Mesendoderm (in vitro differentiated cells): ENCODE data around the gene GPR45.

ENCODE experiments used
- DNase-seq: peaks from one replicate; pipeline ENCODE4 v3.0.0; 2013
- H2AK5ac ChIP-seq: 2 replicates; pipeline ENCODE4 v1.6.1; 2013; ENCODE audit warnings: low read length, inconsistent platforms
- H2BK120ac ChIP-seq: 2 replicates; pipeline ENCODE4 v1.6.1; 2013; ENCODE audit warnings: low read depth, mild to moderate bottlenecking, low read length, moderate library complexity, mixed read lengths
- H2BK15ac ChIP-seq: replicated peaks from 2 replicates; pipeline ENCODE4 v1.6.1; 2013; ENCODE audit warnings: low read depth, mild to moderate bottlenecking, moderate library complexity
- H2BK5ac ChIP-seq: 2 replicates; pipeline ENCODE4 v1.6.1; 2013; ENCODE audit warnings: low read length, inconsistent platforms
- H3K18ac ChIP-seq: 2 replicates; pipeline ENCODE4 v1.6.1; 2013; ENCODE audit warnings: mild to moderate bottlenecking, low read length, mixed read lengths
- H3K23ac ChIP-seq: one replicate; pipeline ENCODE4 v1.6.1; 2013; ENCODE audit warnings: low read length
- H3K27ac ChIP-seq: 2 replicates; pipeline ENCODE4 v1.5.1; 2013; ENCODE audit warnings: low read depth, mild to moderate bottlenecking, inconsistent platforms, low read length, moderate library complexity
- H3K27me3 ChIP-seq: 2 replicates; pipeline ENCODE4 v1.6.1; 2013; ENCODE audit warnings: low read length, control low read depth, mild to moderate bottlenecking, inconsistent platforms; ENCODE audit not compliant: insufficient read depth, poor library complexity
- H3K36me3 ChIP-seq: 2 replicates; pipeline ENCODE4 v1.6.1; 2013; ENCODE audit warnings: low read length, inconsistent platforms; ENCODE audit not compliant: control insufficient read depth, insufficient read depth
- H3K4ac ChIP-seq: one replicate; pipeline ENCODE4 v1.6.1; 2013; ENCODE audit warnings: low read depth, mild to moderate bottlenecking, low read length, moderate library complexity
- H3K4me1 ChIP-seq: 2 replicates; pipeline ENCODE4 v1.6.1; 2013; ENCODE audit warnings: low read depth, low read length, inconsistent platforms; ENCODE audit not compliant: control insufficient read depth
- H3K4me2 ChIP-seq: 2 replicates; pipeline ENCODE4 v1.6.1; 2013; ENCODE audit warnings: low read length
- H3K4me3 ChIP-seq: 2 replicates; pipeline ENCODE4 v1.5.1; 2013; ENCODE audit warnings: mild to moderate bottlenecking, low read length
- H3K56ac ChIP-seq: one replicate; pipeline ENCODE4 v1.6.1; 2013; ENCODE audit warnings: low read length
- H3K79me1 ChIP-seq: 2 replicates; pipeline ENCODE4 v1.6.1; 2013; ENCODE audit warnings: low read length, inconsistent platforms
- H3K79me2 ChIP-seq: 2 replicates; pipeline ENCODE4 v1.6.1; 2013; ENCODE audit warnings: mild to moderate bottlenecking, low read length; ENCODE audit not compliant: control insufficient read depth, insufficient read depth
- H3K9ac ChIP-seq: 2 replicates; pipeline ENCODE4 v1.6.1; 2013; ENCODE audit warnings: low read length, inconsistent platforms
- H4K5ac ChIP-seq: one replicate; pipeline ENCODE4 v1.6.1; 2013; ENCODE audit warnings: low read length
- H4K8ac ChIP-seq: one replicate; pipeline ENCODE4 v1.6.1; 2013; ENCODE audit warnings: low read depth, mild to moderate bottlenecking, control low read depth, low read length, moderate library complexity
- WGBS: extraction: QIAGEN DNeasy Blood & Tissue Kit; methylation state at CpG from one replicate; pipeline ENCODE4 v1.1.7; 2013; ENCODE audit warnings: low lambda C conversion rate, missing lambda C conversion rate; ENCODE audit not compliant: insufficient coverage; ENCODE audit errors: extremely low coverage; 5-methylcytosine and 5-hydroxymethylcytosine counted together

The GPR45 gene

GRCh38 chr2:105224444-105224843, 17.1 kb upstream of the GPR45 start:
- H2AK5ac ChIP-seq: no peak overlapping the region
- no peak overlapping the region for H3K4ac ChIP-seq
- no peak overlapping the region for H3K18ac ChIP-seq
- H3K9ac ChIP-seq: no peak overlapping the region
- no peak overlapping the region for H3K4me3 ChIP-seq
- no peak overlapping the region for H2BK5ac ChIP-seq
- H3K27ac ChIP-seq: no peak overlapping the region
- H2BK15ac ChIP-seq: no peak overlapping the region
- no peak overlapping the region for H3K23ac ChIP-seq
- no peak overlapping the region for H3K4me2 ChIP-seq
- no peaks in the 10 kb centered on the region for H3K79me1 ChIP-seq
- no peaks in the 10 kb centered on the region for H3K27me3 ChIP-seq
- no peaks in the 10 kb centered on the region for H3K4me1 ChIP-seq
- H3K36me3 ChIP-seq: no peaks in the 10 kb centered on the region
- DNase-seq: peak; percentile 27
- no peak overlapping the region for H4K8ac ChIP-seq
- H3K79me2 ChIP-seq: no peaks in the 10 kb centered on the region
- H4K5ac ChIP-seq: no peak overlapping the region
- no peak overlapping the region for H3K56ac ChIP-seq
- no CpG with 5 or more reads among the region's 9 CpGs for WGBS
- no peak overlapping the region for H2BK120ac ChIP-seq

GRCh38 chr2:105231232-105231619, 10.3 kb upstream of the GPR45 start:
- Histone ChIP-seq H3K4me3 (no peak overlapping the region), H2AK5ac (no peak overlapping the region), H3K4me1 (no peaks in the 10 kb centered on the region), H3K36me3 (no peaks in the 10 kb centered on the region), H3K4me2 (no peak overlapping the region), H4K5ac (no peak overlapping the region), H3K56ac (no peak overlapping the region), H3K27ac (no peak overlapping the region), H3K27me3 (no peaks in the 10 kb centered on the region), H3K79me1 (no peaks in the 10 kb centered on the region), H3K4ac (no peak overlapping the region), H2BK15ac (no peak overlapping the region), H2BK120ac (no peak overlapping the region), H3K79me2 (no peaks in the 10 kb centered on the region), H4K8ac (no peak overlapping the region), H3K9ac (no peak overlapping the region), H2BK5ac (no peak overlapping the region), H3K18ac (no peak overlapping the region), H3K23ac (no peak overlapping the region)
- no peak for DNase-seq
- WGBS: no CpG with 5 or more reads among the region's 3 CpGs

GRCh38 chr2:105235388-105236059, 6.0 kb upstream of the GPR45 start:
- DNase-seq: peak; percentile 93
- H3K56ac ChIP-seq: no peak overlapping the region
- no peaks in the 10 kb centered on the region for H3K79me2 ChIP-seq
- no peak overlapping the region for H3K4me3 ChIP-seq
- WGBS: no CpG with 5 or more reads among the region's 12 CpGs
- H3K27me3 ChIP-seq: no peaks in the 10 kb centered on the region
- H3K23ac ChIP-seq: no peak overlapping the region
- H3K36me3 ChIP-seq: no peaks in the 10 kb centered on the region
- no peak overlapping the region for H4K8ac ChIP-seq
- H3K79me1 ChIP-seq: no peaks in the 10 kb centered on the region
- H3K9ac ChIP-seq: no peak overlapping the region
- H3K27ac ChIP-seq: no peak overlapping the region
- H4K5ac ChIP-seq: no peak overlapping the region
- H2BK5ac ChIP-seq: no peak overlapping the region
- H3K4me2 ChIP-seq: no peak overlapping the region
- no peak overlapping the region for H2BK15ac ChIP-seq
- no peak overlapping the region for H2BK120ac ChIP-seq
- H3K18ac ChIP-seq: no peak overlapping the region
- H3K4me1 ChIP-seq: no peaks in the 10 kb centered on the region
- H2AK5ac ChIP-seq: no peak overlapping the region
- no peak overlapping the region for H3K4ac ChIP-seq

GRCh38 chr2:105236060-105236424, 5.5 kb upstream of the GPR45 start:
- H3K56ac ChIP-seq: no peak overlapping the region
- H3K9ac ChIP-seq: no peak overlapping the region
- H3K79me1 ChIP-seq: no peaks in the 10 kb centered on the region
- H3K27me3 ChIP-seq: no peaks in the 10 kb centered on the region
- no peaks in the 10 kb centered on the region for H3K79me2 ChIP-seq
- no peak overlapping the region for H2AK5ac ChIP-seq
- H2BK120ac ChIP-seq: no peak overlapping the region
- no peak for DNase-seq
- no peak overlapping the region for H3K23ac ChIP-seq
- no peak overlapping the region for H3K18ac ChIP-seq
- WGBS: no CpG with 5 or more reads among the region's 5 CpGs
- H2BK5ac ChIP-seq: no peak overlapping the region
- H3K4me1 ChIP-seq: no peaks in the 10 kb centered on the region
- H3K4ac ChIP-seq: no peak overlapping the region
- no peak overlapping the region for H3K27ac ChIP-seq
- no peak overlapping the region for H4K5ac ChIP-seq
- no peak overlapping the region for H3K4me2 ChIP-seq
- no peak overlapping the region for H2BK15ac ChIP-seq
- no peak overlapping the region for H4K8ac ChIP-seq
- H3K4me3 ChIP-seq: no peak overlapping the region
- no peaks in the 10 kb centered on the region for H3K36me3 ChIP-seq

GRCh38 chr2:105237045-105237765, 4.3 kb upstream of the GPR45 start:
- Histone ChIP-seq H2AK5ac (no peak overlapping the region), H3K79me2 (no peaks in the 10 kb centered on the region), H2BK120ac (no peak overlapping the region), H2BK5ac (no peak overlapping the region), H3K27me3 (no peaks in the 10 kb centered on the region), H2BK15ac (no peak overlapping the region), H3K36me3 (no peaks in the 10 kb centered on the region), H3K4me3 (no peak overlapping the region), H3K18ac (peak overlapping the region; percentile 22), H4K5ac (no peak overlapping the region), H3K23ac (no peak overlapping the region), H3K79me1 (no peaks in the 10 kb centered on the region), H3K4ac (peak overlapping the region; percentile 38), H3K56ac (peak overlapping the region; percentile 53), H4K8ac (no peak overlapping the region), H3K4me1 (no peaks in the 10 kb centered on the region), H3K27ac (no peak overlapping the region), H3K9ac (no peak overlapping the region), H3K4me2 (no peak overlapping the region)
- no peak for DNase-seq
- no CpG with 5 or more reads among the region's 41 CpGs for WGBS
